NCI-H2029 treated with DMSO at 0.1 percent for 48 hours (cell line): ENCODE results near the gene YWHAH.
"Not testable (repeated sequence)": the region's sequence is repeated elsewhere in the genome, so short reads cannot be mapped to it uniquely, and the experiment has no call there.

Source experiments
- DNase-seq: peaks from one replicate; lab custom pipeline; 2025; lab: John Stamatoyannopoulos, UW

The YWHAH gene

DNA sequence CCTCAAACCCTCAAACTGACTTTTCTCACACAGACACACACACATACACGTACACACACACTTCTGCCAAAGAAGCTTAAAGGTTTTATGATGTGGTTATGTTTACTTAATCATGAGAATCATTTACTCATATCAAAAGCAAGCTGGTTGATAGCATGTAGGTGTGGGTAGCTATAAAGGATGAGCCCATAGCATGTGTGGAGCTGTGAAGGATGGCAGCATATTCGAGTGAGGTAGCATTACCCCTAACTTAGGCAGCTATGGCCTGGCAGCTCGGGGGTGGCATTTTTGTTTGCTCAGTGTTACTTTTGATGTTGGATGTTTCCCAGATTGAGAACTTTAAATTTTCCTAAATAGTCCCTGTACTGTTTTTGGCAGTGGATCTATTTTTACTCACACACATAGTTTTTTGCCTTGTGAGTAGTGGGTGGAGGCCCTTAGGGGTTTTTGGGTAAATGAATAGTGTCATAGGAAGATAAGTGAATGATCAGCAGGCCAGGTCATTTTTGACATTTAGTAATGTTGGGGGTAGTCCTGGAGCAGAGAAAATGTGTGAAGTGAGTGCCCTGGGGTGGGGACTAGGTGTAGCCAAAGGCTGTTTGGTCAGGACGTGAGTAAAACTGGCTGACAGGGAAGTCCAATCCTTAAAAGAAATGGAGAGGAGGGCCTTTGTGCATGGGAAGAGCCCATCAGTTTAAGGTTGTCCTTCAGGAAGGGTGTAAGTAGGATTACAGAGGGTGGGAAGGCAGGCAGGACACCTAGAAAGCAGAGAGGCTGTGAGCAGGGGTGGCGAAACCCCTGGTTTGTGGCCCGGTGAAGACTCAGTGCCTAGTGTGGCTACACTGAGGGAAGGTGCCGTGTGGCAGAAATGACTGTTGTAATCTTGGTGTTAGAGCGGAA lies 7.1 kb downstream of the YWHAH start:
- DNase-seq = no peak

DNA sequence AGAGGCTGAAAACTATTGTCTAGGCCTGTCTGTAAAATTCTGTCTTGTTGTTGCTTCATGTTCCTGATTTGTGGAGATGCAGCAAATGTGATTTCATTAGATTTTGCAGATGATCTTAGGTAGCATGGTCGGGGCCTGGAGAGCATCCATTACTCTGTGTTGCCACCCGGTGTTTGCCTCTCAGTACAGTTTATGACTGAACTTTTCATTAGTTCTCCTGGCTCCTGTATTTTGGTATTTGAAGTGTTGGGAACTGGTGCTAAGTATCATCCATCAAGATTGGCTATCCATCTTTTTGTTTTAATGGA lies 7.7 kb downstream of the YWHAH start:
- DNase-seq = no peak

DNA sequence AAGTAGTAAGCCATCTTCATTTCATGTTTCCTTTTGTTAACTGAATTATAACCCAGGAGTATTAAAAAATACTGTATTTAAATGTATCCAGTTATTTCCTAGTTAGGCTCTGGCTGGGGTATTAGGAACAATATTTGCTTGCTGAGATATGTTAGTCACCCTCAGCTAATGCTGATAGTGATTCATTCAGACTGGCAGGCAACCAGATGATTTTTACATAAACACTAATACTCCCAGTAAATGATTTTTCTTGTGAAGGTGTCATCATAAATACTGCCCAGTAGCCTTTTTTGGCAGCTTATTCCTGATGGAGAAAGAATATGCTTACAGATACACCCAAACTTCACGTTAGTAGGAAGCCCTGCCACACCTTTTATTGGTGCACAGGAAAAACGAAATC lies 8.1 kb downstream of the YWHAH start:
- no peak for DNase-seq

GRCh38 chr22:31953261-31953660 lies 8.9 kb downstream of the YWHAH start:
- DNase-seq = no peak

GRCh38 chr22:31954535-31955523 lies 10.5 kb downstream of the YWHAH start:
- DNase-seq = no peak

DNA sequence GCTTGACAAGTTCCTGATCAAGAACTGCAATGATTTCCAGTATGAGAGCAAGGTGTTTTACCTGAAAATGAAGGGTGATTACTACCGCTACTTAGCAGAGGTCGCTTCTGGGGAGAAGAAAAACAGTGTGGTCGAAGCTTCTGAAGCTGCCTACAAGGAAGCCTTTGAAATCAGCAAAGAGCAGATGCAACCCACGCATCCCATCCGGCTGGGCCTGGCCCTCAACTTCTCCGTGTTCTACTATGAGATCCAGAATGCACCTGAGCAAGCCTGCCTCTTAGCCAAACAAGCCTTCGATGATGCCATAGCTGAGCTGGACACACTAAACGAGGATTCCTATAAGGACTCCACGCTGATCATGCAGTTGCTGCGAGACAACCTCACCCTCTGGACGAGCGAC lies 12.0 kb downstream of the YWHAH start:
- no peak for DNase-seq

GRCh38 chr22:31957970-31958594 lies 13.7 kb downstream of the YWHAH start:
- DNase-seq = no peak

DNA sequence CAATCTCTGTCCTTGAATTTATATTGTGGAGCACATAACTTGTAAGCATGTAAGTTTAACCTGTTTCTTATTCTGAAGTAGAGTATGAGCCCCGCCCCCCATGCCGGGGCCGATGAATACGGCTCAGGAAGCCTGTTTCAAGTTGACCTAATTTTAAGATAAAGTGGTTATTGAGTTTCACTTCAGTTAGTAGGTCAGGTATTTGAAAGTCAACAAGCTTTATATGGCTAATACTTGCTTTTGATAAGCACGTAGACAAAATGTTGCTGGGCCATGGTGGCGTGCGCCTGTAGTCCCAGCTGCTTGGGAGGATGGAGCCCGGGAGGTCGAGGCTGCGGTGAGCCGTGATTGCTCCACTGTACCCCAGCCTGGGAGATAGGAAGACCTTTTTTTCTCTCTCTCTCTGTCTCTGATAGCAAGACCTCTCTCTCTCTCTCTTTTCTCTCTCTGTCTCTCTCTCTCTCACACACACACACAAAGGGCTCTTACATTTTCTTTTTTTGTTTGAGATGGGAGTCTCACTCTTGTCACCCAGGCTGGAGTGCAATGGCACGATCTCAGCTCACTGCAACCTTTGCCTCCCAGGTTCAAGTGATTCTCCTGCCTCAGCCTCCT lies 14.4 kb downstream of the YWHAH start:
- DNase-seq = no peak

GRCh38 chr22:31960767-31961166 lies 16.4 kb downstream of the YWHAH start:
- no peak for DNase-seq

DNA sequence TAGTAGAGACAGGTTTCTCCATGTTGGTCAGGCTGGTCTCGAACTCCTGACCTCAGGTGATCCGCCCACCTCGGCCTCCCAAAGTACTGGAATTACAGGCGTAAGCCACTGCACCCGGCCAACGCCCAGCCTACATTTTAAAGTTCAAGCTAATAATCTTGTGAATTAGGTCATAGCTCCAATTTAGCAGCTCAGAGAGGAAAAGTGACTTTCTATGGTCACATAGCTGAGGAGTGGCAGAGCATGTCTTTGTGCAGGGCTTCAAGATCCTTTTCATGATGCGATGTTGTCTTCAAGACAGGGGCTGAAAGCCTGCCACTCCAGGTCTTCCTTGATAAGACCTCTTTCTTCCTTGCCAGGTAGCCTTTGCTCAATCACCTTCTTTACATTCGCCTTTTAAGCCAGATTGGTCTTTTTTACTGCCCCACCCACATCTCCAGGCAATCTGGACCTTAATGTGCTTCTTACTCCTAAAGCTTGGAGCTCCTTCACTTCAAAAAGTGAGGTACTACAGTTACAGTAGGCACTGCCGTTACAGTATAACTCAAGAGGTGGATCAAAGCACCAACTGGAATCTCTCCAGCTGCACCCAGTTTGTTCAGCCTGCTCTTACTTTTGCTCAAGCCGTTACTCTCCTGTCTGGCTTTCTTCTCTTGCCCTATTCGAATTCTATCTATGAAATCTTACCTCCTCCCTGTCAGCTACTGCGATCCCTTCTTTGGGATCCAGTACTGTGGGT lies 18.2 kb downstream of the YWHAH start:
- DNase-seq = no peak

DNA sequence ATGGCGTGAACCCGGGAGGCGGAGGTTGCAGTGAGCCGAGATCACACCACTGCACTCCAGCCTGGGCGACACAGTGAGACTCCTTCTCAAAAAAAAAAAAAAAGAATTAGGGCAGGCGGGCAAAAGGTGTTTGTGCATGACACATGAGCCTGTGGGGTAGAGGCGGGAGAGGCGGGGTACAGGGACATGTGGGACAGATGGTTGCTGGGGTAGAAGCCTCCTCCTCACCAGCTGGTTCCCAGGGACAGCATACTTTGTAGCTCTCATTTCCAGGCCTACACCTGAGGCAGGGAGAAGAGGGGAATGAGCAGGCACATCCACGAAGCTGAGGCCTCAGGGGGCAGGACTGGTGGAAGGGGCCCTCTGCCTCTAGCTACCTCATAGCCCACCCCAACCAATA lies 23.7 kb downstream of the YWHAH start:
- DNase-seq = no peak

- DNase-seq = peak; percentile 38
Observed at GRCh38 chr22:31969789-31970489, 25.6 kb downstream of the YWHAH start.

- DNase-seq = peak; percentile 55
Observed at GRCh38 chr22:31970490-31971444, 26.4 kb downstream of the YWHAH start.

DNA sequence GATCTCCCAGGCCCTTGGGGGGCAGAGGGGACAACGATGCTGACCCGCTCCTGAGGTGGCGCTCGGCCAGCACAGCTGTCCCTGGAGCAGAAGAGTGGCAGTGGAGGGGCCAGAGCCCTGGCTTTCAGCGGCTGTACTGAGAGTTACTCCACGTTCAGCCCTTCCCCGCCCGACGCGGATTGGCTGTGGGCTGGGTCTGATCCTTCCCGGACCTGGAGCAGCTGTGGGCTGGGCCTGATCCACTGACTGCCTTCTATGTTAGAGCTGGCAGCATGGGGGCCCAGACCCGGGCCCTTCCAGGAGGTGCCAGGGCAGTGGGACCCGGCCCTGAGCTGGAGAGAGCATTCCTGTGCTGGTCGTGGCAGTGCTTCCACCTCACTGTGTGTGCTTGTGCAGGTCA lies 27.8 kb downstream of the YWHAH start:
- DNase-seq = no peak

DNA sequence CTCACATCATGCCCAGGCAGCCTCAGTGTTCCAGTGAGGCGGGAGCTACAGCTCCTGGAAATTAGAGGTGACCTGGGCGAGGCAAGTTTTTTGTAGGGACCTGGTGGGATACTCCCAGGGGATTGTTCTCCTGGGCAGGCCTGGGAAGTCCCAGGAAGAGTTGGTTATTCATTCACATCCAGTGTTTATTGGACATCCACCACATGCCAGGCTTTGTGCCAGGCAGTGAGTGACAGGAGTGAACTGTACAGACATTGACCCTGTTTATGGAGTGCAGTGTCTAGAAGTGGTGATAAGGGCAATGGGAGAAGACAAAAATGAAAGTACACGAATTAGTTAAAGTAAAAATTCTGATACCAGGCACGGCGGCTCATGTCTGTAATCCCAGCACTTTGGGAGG lies 29.4 kb downstream of the YWHAH start:
- no peak for DNase-seq

DNA sequence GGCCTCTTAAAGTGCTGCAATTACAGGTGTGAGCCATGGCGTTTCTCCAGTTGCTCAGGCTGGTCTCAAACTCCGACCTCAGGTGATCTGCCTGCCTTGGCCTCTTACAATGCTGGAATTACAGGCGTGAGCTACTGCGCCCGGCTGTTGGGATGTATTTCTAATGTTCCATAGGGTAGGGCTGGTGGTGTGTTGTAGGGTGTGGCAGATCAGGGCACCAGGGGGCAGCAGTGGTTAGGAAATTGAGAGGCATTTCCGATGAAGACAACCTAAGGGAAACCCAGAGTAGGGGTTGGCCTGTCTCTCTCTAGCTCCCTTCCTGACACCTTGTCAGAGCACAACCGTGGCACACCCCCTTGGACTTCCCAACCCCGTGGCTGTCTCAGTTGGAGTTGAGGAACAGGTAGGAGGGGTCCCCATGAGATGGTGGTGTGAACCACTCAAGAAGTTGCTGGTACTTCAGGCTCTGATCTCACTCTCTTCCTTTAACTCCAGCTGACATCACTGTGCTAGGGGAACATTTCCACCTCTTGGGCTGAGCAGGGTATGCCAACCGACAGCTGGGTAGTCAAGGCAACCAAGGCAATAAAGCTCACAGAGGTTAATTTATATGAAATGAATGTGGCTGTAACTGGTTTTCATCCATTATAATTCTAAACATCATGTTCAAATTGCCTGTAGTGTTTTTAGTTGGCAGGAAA lies 33.0 kb downstream of the YWHAH start:
- peak; percentile 54 for DNase-seq

GRCh38 chr22:31977939-31978338 lies 33.6 kb downstream of the YWHAH start:
- no peak for DNase-seq

- DNase-seq = no peak
Observed at GRCh38 chr22:31980628-31981027, 36.3 kb downstream of the YWHAH start.

DNA sequence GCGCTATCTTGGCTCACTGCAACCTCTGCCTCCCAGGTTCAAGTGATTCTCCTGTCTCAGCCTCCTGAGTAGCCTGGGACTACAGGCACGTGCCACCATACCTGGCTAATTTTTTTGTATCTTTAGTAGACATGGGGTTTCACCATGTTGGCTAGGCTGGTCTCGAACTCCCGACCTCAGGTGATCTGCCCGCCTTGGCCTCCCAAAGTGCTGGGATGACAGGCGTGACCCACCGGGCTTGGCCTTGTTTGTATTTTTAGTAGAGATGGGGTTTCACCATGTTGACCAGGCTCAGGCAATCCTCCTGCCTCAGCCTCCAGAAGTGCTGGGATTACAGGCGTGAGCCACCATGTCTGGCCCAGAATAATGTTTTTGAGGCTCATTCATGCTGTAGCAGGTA lies 37.6 kb downstream of the YWHAH start:
- not testable (repeated sequence) for DNase-seq
